ENCODE results near the gene HTR6.

- TF ChIP-seq CTCF (IDR thresholded peaks at IDR 0.05), result no peak
- TF ChIP-seq POLR2A (IDR thresholded peaks at IDR 0.05), result no peak
Observed at GRCh38 chr1:19665496-19666465, 1.1 kb downstream of the HTR6 start.
